Lung (tissue), 12 donors: ENCODE results near the gene PCAT6. TPM values are rescaled to one million over a fixed set of nuclear protein-coding genes. Genes with fewer than 3 reads are reported as not detected.
A peak's percentile ranks its signal among the peaks of the same experiment; 100 is the strongest.

ENCODE experiments used
- ATAC-seq: fragments of 200-7000 bp; cut with Tn5 transposase; one replicate; pipeline ENCODE4 v1.9.1; 2020; ENCODE audit warnings: moderate number of reproducible peaks; ENCODE audit not compliant: insufficient read depth, low FRiP score
- DNase-seq, 3 donors: peaks; one replicate each; pipeline ENCODE4 v3.0.0-alpha.2; 2013 to 2017
- H3K27ac ChIP-seq, 2 donors: one replicate each; pipeline ENCODE4 v1.5.1; 2013; ENCODE audit warnings: mild to moderate bottlenecking in 2 of 2, moderate library complexity in 2 of 2, control low read depth in 1 of 2, inconsistent platforms in 1 of 2, low read depth in 1 of 2, low read length in 1 of 2
- H3K27me3 ChIP-seq, 3 donors: one replicate each; pipeline ENCODE4 v1.5.1; 2013; ENCODE audit warnings: low read length in 2 of 3; ENCODE audit not compliant: control insufficient read depth in 3 of 3, insufficient read depth in 3 of 3
- H3K36me3 ChIP-seq, 4 donors: one replicate each; pipeline ENCODE4 v1.5.1; 2013; ENCODE audit warnings: low read length in 4 of 4, mild to moderate bottlenecking in 1 of 4, moderate library complexity in 1 of 4; ENCODE audit not compliant: control insufficient read depth in 4 of 4, insufficient read depth in 4 of 4
- H3K4me1 ChIP-seq, 5 donors: one replicate each; pipeline ENCODE4 v1.5.1; 2013; ENCODE audit warnings: low read length in 5 of 5, mild to moderate bottlenecking in 2 of 5, moderate library complexity in 1 of 5; ENCODE audit not compliant: control insufficient read depth in 5 of 5, insufficient read depth in 5 of 5
- H3K4me3 ChIP-seq: one replicate; pipeline ENCODE4 v1.5.1; 2013; ENCODE audit warnings: mild to moderate bottlenecking, control low read depth, moderate library complexity
- H3K9ac ChIP-seq, 2 donors: one replicate each; pipeline ENCODE4 v1.5.1; 2013; ENCODE audit warnings: low read length in 2 of 2, control low read depth in 1 of 2; ENCODE audit not compliant: insufficient read depth in 1 of 2
- H3K9me3 ChIP-seq, 4 donors: one replicate each; pipeline ENCODE4 v1.5.1; 2013; ENCODE audit warnings: low read length in 3 of 4, mild to moderate bottlenecking in 1 of 4, moderate library complexity in 1 of 4; ENCODE audit not compliant: control insufficient read depth in 4 of 4, insufficient read depth in 3 of 4
- WGBS, 2 donors: extraction: QIAGEN DNeasy Blood & Tissue Kit; methylation state at CpG; one replicate each; pipeline ENCODE4 v1.1.7; 2013; 5-methylcytosine and 5-hydroxymethylcytosine counted together
- polyA plus RNA-seq, 2 donors: library from polyadenylated mRNA; stranded (reverse); fragments of 200-250 nt; gene quantifications; one replicate each; pipeline ENCODE4 v1.2.1, GENCODE V29; 2013
- total RNA-seq, 2 donors: library from RNA; depleted of rRNA in 1 of 2; stranded (reverse); fragments of >200 nt in 1 of 2; gene quantifications; one replicate each; pipeline ENCODE4 v1.2.1, GENCODE V29; 2014 to 2021
- TF ChIP-seq, protein P1 (sequence below): IDR thresholded peaks from 2 replicates; pipeline ENCODE4 v1.5.1; 2012; ENCODE audit warnings: mild to moderate bottlenecking; ENCODE audit errors: control extremely low read depth, extremely low read depth
- donor health status: control.
- donor health status: control.
- donor health status: Bipolar disorder and iron deficiency.
- donor health status: healthy.
- donor health status: DM: yes; HTN: yes; CAD: no.

Gene PCAT6
- total and polyA plus RNA-seq, 4 donors, result 0.84 to 1.8 (median 1.3) TPM; not detected in 1

GRCh38 chr1:202857136-202857610, 46.4 kb downstream of the PCAT6 start:
- H3K27me3 ChIP-seq, result no peaks in the 10 kb centered on the region
- H3K4me1 ChIP-seq, result peaks cover 0 to 17% (median 8%) of the 10 kb centered on the region in 5 donors
- H3K9ac ChIP-seq, result no peak overlapping the region
- no peak overlapping the region for H3K27ac ChIP-seq
- H3K4me3 ChIP-seq, result no peak overlapping the region
- peaks cover 0 to 2% (median 0%) of the 10 kb centered on the region in 4 donors for H3K9me3 ChIP-seq
- WGBS, 2 donors, result 49 to 69% methylated on average over 4 of the region's 4 CpGs
- no peaks in the 10 kb centered on the region for H3K36me3 ChIP-seq
- TF ChIP-seq, protein P1, sequence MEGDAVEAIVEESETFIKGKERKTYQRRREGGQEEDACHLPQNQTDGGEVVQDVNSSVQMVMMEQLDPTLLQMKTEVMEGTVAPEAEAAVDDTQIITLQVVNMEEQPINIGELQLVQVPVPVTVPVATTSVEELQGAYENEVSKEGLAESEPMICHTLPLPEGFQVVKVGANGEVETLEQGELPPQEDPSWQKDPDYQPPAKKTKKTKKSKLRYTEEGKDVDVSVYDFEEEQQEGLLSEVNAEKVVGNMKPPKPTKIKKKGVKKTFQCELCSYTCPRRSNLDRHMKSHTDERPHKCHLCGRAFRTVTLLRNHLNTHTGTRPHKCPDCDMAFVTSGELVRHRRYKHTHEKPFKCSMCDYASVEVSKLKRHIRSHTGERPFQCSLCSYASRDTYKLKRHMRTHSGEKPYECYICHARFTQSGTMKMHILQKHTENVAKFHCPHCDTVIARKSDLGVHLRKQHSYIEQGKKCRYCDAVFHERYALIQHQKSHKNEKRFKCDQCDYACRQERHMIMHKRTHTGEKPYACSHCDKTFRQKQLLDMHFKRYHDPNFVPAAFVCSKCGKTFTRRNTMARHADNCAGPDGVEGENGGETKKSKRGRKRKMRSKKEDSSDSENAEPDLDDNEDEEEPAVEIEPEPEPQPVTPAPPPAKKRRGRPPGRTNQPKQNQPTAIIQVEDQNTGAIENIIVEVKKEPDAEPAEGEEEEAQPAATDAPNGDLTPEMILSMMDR, result no peak
- ATAC-seq (no peak), DNase-seq (no peak)

DNA sequence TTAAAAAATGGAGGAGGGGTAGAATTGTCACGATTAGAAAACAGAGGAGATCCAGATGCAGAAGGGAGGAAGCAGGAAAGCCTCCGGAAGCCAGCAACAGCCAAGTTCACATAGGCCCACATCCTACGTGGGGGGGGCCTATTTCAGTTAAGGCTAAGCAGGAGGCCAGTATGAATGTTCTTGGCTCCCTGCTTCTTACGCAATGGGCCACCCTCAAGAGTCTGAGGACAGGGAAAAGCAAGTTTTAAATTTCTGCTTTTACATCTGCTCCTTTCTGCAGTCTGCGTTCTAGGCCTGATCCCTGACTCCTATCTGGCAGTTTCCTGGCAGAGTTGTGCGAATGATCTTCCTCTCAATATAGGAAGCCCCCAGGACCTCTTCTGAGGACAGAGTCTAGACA, 47.6 kb downstream of the PCAT6 start:
- Histone ChIP-seq H3K9me3 (peaks cover 0 to 2% (median 0%) of the 10 kb centered on the region in 4 donors), H3K36me3 (no peaks in the 10 kb centered on the region), H3K9ac (no peak overlapping the region), H3K4me1 (peaks cover 0 to 18% (median 8%) of the 10 kb centered on the region in 5 donors), H3K4me3 (no peak overlapping the region), H3K27me3 (no peaks in the 10 kb centered on the region), H3K27ac (peak overlapping the region in 1 of 2 donors; percentile 84)
- DNase-seq, result peak; percentile 60 to 90 (median 77)
- ATAC-seq, result no peak
- WGBS, 2 donors, result 15 to 21% methylated on average over 6 of the region's 6 CpGs
- TF ChIP-seq, protein P1, result no peak

GRCh38 chr1:202858789-202859414, 48.1 kb downstream of the PCAT6 start:
- Histone ChIP-seq H3K4me1 (peaks cover 0 to 18% (median 8%) of the 10 kb centered on the region in 5 donors), H3K27ac (peak overlapping the region in 1 of 2 donors; percentile 84), H3K9ac (peak overlapping the region in 1 of 2 donors; percentile 14), H3K36me3 (no peaks in the 10 kb centered on the region), H3K4me3 (no peak overlapping the region), H3K9me3 (peaks cover 0 to 2% (median 0%) of the 10 kb centered on the region in 4 donors), H3K27me3 (no peaks in the 10 kb centered on the region)
- DNase-seq, result peak in 1 of 3 donors; percentile 7
- ATAC-seq, result no peak
- TF ChIP-seq, protein P1, result no peak
- WGBS, 2 donors, result 79 to 82% methylated on average over 10 of the region's 10 CpGs
